Occipital lobe (tissue), 2 donors: ENCODE data around the gene TMEM270. TPM values are rescaled to one million over a fixed set of nuclear protein-coding genes. Genes with fewer than 3 reads are reported as not detected.
A peak's percentile ranks its signal among the peaks of the same experiment; 100 is the strongest.

Experiments
- DNase-seq: peaks from one replicate; lab custom pipeline; 2025; lab: John Stamatoyannopoulos, UW
- total RNA-seq: library from RNA; depleted of rRNA; stranded (reverse); fragments of >200 nt; gene quantifications from one replicate; pipeline ENCODE4 v1.2.3, GENCODE V29; 2014

Gene TMEM270
- total RNA-seq, 1 donor from 2014 or later, result not detected

GRCh38 chr7:73904219-73905137 lies 43.5 kb downstream of the TMEM270 start:
- DNase-seq, result peak; percentile 37

GRCh38 chr7:73905360-73905759 lies 44.4 kb downstream of the TMEM270 start:
- no peak for DNase-seq

DNA sequence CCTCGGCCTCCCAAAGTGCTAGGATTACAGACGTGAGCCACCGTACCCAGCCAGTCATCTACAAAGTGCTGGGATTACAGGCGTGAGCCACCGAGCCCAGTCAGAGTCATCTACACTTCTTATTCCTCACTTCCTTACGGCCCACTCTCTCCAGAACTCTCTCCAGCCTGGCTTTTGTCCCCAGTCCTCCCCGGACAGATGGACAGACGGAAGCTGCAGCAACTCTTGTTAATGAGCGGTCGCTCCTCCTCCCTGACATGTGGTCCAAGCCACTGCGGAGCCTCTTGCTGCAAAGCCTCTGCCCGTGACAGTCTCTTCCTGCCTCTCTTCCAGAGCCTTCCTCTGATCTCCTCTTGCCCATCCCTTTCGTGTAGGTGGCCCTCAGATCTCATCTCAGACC lies 45.9 kb downstream of the TMEM270 start:
- no peak for DNase-seq

DNA sequence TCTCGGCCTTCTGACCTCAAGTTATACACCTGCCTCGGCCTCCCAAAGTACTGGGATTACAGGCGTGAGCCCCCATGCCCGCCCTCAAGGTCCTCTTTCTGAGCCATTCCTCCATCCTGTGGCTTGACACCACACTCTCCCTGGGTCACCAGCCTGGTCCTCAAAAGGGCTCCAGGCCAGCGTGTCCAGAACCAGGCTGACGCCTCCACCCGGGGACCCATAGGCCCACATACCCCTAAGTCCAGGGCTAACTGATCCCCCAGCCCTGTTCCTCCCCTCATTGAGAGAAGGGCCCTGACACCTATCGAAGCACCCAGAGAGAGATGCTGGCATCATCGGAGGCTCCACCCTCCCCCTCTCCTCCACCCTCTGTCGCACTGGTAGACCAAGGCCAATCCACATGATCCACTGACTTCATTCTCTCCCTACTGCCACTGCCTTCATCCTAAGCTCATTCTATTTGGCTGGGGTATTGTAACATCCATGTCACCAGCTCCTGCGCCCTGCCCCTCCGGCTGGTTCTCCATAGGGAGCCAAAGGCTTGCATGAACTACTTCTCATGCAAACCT lies 46.7 kb downstream of the TMEM270 start:
- no peak for DNase-seq

GRCh38 chr7:73908123-73908611 lies 47.2 kb downstream of the TMEM270 start:
- no peak for DNase-seq

GRCh38 chr7:73909051-73909941 lies 48.3 kb downstream of the TMEM270 start:
- no peak for DNase-seq

DNA sequence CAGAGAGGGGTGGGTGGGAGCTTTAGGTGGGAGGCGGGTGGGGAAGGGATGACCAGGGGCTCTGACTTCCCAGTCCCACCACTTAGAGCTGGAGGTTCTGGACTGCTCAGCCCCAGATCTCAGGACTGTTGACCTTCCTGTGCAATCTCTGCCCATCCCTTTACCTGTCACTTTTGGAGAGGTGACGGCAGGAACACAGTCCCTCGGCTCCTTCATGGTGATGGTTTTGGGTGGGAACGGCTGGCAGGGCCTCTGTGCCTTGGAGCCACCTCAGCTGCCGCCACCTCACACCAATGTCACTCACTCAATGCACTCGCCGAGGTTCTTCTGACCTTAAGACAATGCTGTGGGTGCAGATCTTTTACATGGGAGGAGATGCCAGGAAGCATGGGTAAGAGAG lies 49.0 kb downstream of the TMEM270 start:
- DNase-seq, result no peak

DNA sequence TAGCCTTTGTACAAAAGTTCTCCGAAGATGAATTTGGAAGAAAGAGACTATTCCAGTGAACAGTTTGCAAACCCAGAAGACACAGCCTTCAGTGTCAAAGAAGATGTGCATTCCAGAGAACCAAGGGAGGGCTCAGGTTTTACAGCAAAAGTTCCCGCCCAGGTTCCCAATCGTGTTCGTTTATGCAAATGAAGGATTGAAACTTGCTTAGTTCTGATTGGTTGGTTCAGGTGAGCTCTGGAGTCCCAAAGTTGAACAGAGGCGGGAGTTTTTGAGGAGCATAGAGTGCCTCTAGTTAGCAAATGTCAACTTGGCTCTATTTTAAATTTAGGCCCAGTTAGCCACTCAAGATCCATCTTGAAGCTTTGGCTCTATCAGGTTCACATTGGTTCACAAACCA lies 51.3 kb downstream of the TMEM270 start:
- DNase-seq, result no peak

Other genes starting within 250 kb of the TMEM270 start
- gene MLXIPL, start 236.6 kb upstream of the TMEM270 start, total RNA-seq, result not detected
- gene VPS37D, start 193.3 kb upstream of the TMEM270 start, total RNA-seq, result 21.5 TPM
- 3.1 TPM for gene DNAJC30, start 177.7 kb upstream of the TMEM270 start, total RNA-seq
- 23.7 TPM for gene BUD23, start 177.6 kb upstream of the TMEM270 start, total RNA-seq
- gene STX1A, start 141.5 kb upstream of the TMEM270 start, total RNA-seq, result 49.8 TPM
- 4.2 TPM for gene ABHD11, start 122.4 kb upstream of the TMEM270 start, total RNA-seq
- gene CLDN3, start 90.9 kb upstream of the TMEM270 start, total RNA-seq, result not detected
- 0.31 TPM for gene CLDN4, start 30.2 kb upstream of the TMEM270 start, total RNA-seq
- gene METTL27, start 18.6 kb upstream of the TMEM270 start, total RNA-seq, result 0.78 TPM
- gene ELN, start 167.0 kb downstream of the TMEM270 start, total RNA-seq, result 10.9 TPM
- 14.5 TPM for gene LIMK1, start 222.6 kb downstream of the TMEM270 start, total RNA-seq